Pons (tissue), 1 donor: ENCODE measurements around the gene PATJ.
"Not testable (repeated sequence)": the region's sequence is repeated elsewhere in the genome, so short reads cannot be mapped to it uniquely, and the experiment has no call there.

Experiments used
- DNase-seq: peaks from one replicate; pipeline ENCODE4 v3.0.0-alpha.2; 2016; ENCODE audit warnings: low spot score

The PATJ gene

DNA sequence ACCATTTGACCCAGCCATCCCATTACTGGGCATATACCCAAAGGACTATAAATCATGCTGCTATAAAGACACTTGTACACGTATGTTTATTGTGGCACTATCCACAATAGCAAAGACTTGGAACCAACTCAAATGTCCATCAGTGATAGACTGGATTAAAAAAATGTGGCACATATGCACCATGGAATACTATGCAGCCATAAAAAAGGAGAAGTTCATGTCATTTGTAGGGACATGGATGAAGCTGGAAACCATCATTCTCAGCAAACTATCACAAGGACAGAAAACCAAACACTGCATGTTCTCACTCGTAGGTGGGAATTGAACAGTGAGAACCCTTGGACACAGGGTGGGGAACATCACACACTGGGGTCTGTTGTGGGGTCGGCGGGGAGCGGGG is 206.4 kb downstream of the PATJ start:
- DNase-seq = not testable (repeated sequence)

- DNase-seq = no peak
These were observed 208.1 kb downstream of the PATJ start for GRCh38 chr1:61950418-61950817.

GRCh38 chr1:61951731-61952580 is 209.7 kb downstream of the PATJ start:
- DNase-seq = no peak

DNA sequence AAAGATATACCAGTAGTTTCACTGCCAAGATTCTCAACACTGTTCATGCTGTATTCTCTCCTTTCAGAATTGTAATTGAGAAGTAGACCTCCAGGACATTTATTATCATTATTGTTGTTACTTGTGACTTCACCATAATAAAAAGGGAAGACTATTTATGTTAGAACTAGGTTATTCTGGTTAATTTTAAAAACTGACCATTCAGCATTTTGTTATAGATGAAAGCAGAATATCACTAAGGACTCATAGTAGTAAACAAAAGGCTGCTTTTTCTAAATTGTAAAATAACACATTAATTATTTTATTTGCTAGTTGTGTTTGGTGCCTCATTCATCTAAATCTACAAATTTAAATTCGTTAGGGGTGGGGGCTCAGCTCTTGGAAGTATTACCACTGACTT is 210.4 kb downstream of the PATJ start:
- no peak for DNase-seq

DNA sequence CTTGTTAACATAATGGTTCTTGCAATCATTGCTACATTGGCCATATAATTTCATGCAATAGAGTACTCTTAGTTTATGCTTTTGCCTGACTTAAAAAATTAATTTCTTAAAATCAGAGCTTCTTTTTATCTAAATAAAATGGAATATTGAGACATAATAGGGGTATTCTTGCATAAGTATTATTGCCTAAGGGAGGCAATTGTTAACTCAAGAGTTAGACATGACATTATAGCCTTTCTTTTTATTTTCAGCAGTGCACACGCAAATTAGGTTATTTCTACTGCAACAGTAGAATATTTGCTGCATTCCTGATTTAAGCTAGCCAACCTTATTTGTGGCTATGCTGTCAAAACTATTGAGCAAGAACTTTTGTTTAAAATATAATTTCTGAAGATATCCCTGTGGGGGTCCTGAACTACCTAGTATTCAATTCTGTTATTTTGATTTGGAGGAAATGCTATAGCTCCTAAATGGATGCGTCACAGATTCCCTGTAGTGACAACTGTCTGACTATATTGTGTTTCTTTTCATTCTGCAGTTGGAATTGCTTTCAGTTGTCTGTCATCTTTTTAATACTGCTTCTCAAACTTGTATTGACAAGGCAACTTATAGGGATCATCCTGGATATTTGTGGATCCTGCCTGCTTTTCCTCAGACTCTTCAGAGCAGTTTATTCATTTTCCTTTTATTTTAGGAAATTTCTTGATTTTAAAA is 211.0 kb downstream of the PATJ start:
- DNase-seq = no peak

- DNase-seq = no peak
These were observed 211.5 kb downstream of the PATJ start for GRCh38 chr1:61953790-61954150.

DNA sequence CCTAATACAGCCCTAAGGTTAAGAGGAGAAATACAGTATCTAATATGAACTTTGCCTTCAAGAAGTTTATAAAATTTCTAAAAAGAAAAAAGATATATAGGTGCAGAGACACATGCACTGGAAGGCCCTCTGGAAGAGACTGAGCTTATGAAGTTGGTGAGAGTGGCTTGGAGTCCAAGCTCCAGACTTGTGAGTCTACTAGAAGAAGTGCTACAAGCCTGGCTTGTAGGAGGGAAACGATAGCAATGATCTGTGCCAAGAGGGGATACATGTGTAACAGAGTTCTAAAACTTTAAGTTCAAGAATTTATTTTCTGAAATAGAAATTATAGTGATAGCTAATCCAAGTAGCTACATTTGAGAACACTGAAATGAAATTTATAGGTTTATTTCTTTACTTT is 213.0 kb downstream of the PATJ start:
- DNase-seq = no peak

- no peak for DNase-seq
These were observed 213.9 kb downstream of the PATJ start for GRCh38 chr1:61956016-61956645.

DNA sequence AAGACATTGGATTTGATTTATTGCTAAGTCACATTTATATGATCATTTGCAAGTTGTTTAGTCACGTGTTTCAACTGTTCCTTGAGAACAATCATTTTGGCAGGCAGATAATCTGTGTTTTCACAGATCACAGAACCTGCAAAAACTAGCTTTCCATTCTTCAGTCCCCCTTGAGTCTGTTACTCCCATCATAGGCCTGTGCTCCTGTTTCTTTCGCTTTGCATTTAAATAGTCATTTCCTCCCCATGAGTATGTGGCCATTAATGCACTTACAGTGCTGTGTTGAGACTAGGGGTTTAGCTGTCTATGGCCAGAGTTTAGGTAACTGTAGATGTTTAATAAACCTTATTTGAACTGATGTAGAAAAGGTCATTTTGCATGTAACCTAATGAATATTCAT is 214.5 kb downstream of the PATJ start:
- DNase-seq = no peak

DNA sequence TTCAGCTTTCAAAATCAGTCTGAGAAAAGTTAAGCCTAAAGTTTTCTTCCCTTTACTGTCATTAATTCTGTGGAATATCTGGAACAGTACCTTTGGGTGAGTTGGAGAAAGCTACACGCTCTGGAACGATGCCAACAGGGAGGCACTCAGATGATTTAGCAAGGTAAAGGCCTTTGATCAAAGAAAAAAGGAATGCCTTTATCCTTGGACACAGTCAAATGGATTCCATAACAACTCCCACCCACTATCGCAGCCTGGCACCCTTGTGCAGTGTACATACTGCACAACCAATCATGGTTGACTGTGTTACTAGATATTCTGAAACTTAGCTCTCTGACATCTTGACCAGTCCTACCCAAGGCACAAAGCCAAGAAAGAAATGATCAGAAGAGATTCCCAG is 218.7 kb downstream of the PATJ start:
- DNase-seq = no peak

DNA sequence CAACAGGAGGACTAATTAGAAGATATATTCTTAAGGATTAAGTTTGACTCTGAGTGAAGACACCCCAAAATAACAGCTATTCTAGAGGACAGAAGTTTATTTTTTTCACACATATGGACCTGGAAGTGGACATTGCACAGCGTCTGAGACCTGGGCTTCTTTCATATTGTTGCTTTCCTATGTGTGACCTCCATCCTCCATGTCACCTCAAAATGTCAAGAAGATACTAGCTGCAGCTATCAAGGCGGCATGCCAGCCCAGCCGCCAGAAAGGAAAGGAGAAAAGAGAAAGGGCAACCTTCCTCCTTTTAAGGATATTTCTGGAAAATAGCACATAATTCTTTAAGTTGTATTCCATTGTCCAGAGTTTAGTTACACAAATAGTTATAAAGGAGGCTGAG is 220.4 kb downstream of the PATJ start:
- DNase-seq = no peak

DNA sequence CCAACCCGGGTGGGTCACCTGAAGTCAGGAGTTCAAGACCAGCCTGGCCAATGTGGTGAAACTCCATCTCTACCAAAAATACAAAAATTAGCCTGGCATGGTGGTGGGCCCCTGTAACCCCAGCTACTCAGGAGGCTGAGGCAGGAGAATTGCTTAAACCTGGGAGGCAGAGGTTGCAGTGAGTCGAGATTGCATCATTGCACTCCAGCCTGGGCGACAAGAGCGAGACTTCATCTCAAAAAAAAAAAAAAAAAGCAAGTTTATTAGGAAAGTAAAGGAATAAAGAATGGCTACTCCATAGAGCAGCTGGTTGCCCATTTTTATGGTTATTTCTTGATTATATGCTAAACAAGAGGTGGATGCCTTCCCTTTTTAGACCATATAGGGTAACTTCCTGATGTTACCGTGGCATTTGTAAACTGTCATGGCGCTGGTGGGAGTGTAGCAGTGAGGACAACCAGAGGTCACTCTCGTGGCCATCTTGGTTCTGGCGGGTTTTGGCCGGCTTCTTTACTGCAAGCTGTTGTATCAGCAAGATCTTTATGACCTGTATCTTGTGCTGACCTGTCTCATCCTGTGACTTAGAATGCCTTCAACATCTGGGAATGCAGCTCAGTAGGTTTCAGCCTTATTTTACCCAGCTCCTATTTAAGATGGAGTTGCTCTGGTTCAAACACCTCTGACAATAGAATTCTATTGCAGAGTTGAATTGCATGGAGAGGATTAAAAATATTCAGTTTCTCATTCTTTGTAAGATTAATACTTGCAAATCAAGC is 224.4 kb downstream of the PATJ start:
- not testable (repeated sequence) for DNase-seq

GRCh38 chr1:61967750-61968149 is 225.5 kb downstream of the PATJ start:
- no peak for DNase-seq

DNA sequence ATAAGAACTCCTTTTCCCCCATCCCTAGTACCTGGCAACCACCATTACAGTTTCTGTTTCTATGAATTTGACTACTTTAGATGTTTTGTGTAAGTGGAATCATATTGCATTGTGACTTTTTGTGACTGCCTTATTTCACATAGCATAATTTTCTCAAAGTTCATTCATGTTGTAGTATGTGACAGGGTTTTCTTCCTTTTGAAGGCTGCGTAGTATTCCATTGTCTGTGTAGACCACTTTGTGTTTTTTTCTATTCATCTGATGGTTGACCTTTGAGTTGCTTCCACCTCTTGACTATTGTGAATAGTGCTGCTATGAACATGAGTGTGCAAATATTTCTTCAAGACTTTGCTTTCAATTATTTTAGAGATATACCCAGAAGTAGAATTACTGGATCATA is 226.6 kb downstream of the PATJ start:
- no peak for DNase-seq

DNA sequence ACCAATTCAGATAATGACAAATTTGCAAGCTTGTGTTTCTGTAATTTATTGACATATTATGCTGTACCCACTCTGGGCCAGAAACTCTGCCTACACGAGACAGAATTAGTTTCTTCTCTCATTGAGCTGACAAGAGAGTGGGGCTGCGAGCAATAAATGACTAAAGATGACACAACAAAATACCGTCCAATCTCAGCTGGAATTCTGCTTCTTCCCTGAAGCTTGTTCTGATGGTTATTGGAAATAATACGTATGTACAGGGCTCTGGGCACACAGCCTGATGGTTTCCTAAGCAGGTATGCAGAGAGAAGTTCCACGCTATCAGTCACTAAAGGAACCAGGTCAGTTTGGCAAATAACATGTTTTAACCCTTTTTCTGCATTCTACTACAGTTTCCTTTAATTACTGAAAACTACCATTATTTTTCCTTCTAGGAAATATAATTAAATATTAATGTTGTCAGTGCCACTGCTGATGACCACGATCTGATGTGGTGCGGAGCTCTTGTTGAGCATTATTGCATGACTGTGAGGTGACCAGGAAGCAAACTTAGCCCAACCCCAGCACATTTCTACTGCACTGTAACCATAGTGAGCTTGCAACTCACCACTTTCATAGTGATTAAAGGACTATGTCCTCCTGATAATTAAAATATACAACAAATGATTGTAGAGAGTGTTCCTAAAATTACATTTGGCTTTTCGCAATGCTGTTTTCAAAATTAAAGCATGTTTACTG is 231.0 kb downstream of the PATJ start:
- DNase-seq = no peak

DNA sequence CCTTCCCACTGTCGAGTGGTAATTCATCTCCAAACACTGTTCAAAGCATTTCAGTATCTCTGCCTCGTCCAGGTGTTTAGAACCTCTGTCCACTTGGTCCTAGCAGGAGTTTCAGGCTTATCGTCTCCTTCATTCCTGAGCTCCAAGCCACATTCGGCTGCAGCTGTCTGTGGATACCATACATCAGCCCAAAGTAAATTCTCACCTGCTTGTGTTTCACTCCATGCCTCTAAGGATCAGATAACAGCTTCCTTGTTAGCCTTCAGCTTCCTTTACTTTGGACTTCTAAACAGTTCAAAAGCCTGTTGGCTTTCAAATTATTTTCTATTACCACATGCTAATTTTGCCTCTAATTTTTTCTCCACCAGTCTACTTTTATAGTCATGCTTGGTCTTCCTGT is 233.4 kb downstream of the PATJ start:
- DNase-seq = no peak

DNA sequence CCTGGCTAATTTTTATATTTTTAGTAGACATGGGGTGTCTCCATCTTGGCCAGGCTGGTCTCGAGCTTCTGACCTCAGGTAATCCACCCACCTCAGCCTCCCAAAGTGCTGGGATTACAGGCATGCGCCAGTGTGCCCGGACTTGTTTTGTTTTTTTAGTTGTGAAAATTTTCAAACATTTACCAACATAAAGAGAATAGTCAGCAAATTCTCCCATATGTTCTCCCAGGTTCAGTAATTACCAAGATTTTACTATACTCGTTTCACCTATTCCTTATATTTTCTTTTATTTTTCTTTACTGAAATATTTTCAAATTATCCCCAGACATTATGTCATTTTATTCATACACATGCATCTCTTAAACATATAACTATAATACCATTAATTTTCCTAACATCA is 234.3 kb downstream of the PATJ start:
- DNase-seq = no peak

- no peak for DNase-seq
These were observed 236.5 kb downstream of the PATJ start for GRCh38 chr1:61978796-61979195.

DNA sequence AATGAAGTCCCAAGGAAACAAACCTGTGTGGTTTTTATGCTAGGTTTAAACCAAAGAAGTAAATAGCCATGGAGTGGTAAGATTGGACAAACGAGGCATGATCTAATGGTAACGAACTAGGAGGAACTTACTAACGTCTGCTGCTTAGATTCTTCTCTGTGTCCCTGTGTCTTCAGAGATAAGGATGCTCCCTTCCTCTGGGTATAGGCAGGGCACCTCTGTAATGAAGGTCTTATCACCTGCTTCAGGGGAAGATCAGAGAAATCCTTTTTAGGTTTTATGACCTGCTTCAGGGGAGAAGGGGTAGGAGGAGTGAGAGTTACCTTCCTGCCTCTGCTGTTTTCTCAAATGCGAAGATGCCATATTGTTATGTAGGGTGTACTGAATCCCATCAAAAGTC is 237.4 kb downstream of the PATJ start:
- DNase-seq = no peak

- peak; percentile 21 for DNase-seq
These were observed 238.3 kb downstream of the PATJ start for GRCh38 chr1:61980561-61980960.

DNA sequence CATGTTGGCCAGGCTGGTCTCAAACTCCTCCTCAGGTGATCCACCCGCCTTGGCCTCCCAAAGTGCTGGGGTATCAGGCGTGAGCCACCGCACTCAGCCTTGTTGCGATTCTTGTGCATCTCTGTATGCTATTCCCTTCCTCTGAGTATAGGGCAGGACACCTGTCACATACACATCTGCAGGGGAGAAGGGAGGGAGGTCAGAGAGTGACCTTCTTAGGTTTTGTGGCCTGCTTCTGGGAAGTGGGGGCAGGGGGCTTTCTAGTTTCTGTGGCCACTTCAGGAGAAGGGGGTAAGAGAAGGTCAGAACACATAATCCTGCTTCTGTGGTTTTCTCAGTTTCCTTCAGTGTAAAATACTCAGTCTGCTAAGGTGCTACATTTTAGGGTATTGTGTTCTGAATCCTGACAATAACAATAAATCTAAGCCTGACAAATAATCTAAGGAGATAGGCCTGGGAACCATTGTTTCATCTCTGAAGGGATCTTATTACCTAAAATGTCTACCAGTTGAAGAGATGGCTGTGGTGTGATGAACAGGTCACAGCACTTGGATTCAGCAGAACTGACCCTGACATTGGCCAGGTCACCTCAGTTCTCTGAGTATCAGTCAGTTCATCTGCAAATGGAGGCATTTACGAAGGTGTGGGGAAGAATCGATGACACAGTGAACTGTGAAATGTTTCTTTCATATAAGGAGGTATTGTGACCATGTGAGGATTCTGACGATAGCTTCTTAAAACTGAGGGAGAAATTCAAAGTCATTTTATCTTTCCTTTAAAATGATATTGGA is 239.8 kb downstream of the PATJ start:
- no peak for DNase-seq
